WTC11 (cell line): Measurements from ENCODE around the gene RESP18. TPM values are rescaled to one million over a fixed set of nuclear protein-coding genes. Genes with fewer than 3 reads are reported as not detected.

Experiments used
- ATAC-seq: fragments of 200-7000 bp; cut with Tn5 transposase; 2 replicates; pipeline ENCODE4 v1.10.0; 2021; ENCODE audit warnings: mild to moderate bottlenecking, moderate library complexity
- CTCF ChIA-PET: fragments of 300-600 bp; sonication (Branson Sonifier 250); formaldehyde crosslinking; loops from one replicate; lab custom pipeline; 2021; ENCODE audit warnings: antibody characterized with exemption; lab: Charles Lee
- POLR2A ChIA-PET: fragments of 350-600 bp; sonication (Branson Sonifier 250); formaldehyde crosslinking; loops from one replicate; lab custom pipeline; 2021; ENCODE audit warnings: antibody characterized with exemption; lab: Charles Lee
- DNase-seq: peaks from one replicate; pipeline ENCODE4 v3.0.0; 2021; ENCODE audit warnings: low spot score
- H3K27ac Mint-ChIP-seq: 2 replicates; pipeline ENCODE4 v1.8.0; 2021; ENCODE audit warnings: mixed read lengths
- H3K27me3 Mint-ChIP-seq: 2 replicates; pipeline ENCODE4 v1.8.0; 2021; ENCODE audit warnings: low read depth, mild to moderate bottlenecking, moderate library complexity, mixed read lengths
- H3K36me3 Mint-ChIP-seq: 2 replicates; pipeline ENCODE4 v1.8.0; 2021; ENCODE audit warnings: mixed read lengths
- H3K4me1 Mint-ChIP-seq: 2 replicates; pipeline ENCODE4 v1.8.0; 2022; ENCODE audit warnings: mixed read lengths
- H3K4me3 Mint-ChIP-seq: 2 replicates; pipeline ENCODE4 v1.8.0; 2021; ENCODE audit warnings: mild to moderate bottlenecking, moderate library complexity, mixed read lengths
- H3K9me3 Mint-ChIP-seq: 2 replicates; pipeline ENCODE4 v1.8.0; 2021; ENCODE audit warnings: mixed read lengths
- CREB1 ChIP-seq: sonication (generic); formaldehyde crosslinking; IDR thresholded peaks from 2 replicates; pipeline ENCODE4 v1.8.0; 2023; ENCODE audit warnings: mild to moderate bottlenecking, missing genetic modification reagents
- FOXJ3 ChIP-seq: sonication (generic); formaldehyde crosslinking; IDR thresholded peaks from 2 replicates; pipeline ENCODE4 v1.9.0; 2021; ENCODE audit warnings: missing genetic modification reagents, mild to moderate bottlenecking, borderline replicate concordance
- FOXP1 ChIP-seq: sonication (generic); formaldehyde crosslinking; IDR thresholded peaks from 2 replicates; pipeline ENCODE4 v1.8.0; 2022; ENCODE audit warnings: missing genetic modification reagents, mild to moderate bottlenecking, moderate library complexity, borderline replicate concordance
- GABPB1 ChIP-seq: sonication (generic); formaldehyde crosslinking; IDR thresholded peaks from 2 replicates; pipeline ENCODE4 v1.8.1; 2023; ENCODE audit warnings: mild to moderate bottlenecking, missing genetic modification reagents
- MYBL2 ChIP-seq: sonication (generic); formaldehyde crosslinking; IDR thresholded peaks from 2 replicates; pipeline ENCODE4 v1.8.1; 2023; ENCODE audit warnings: mild to moderate bottlenecking, moderate library complexity, missing genetic modification reagents
- NFATC4 ChIP-seq: fragments of 250-450 bp; sonication (Bioruptor Pico); IDR thresholded peaks from 2 replicates; pipeline ENCODE4 v1.9.0; 2021; ENCODE audit warnings: mild to moderate bottlenecking
- NFYB ChIP-seq: sonication (generic); formaldehyde crosslinking; conservative IDR thresholded peaks from 2 replicates; pipeline ENCODE4 v1.8.0; 2022; ENCODE audit warnings: low read depth, missing genetic modification reagents
- RELA ChIP-seq: sonication (generic); formaldehyde crosslinking; IDR thresholded peaks from 2 replicates; pipeline ENCODE4 v1.8.1; 2022; ENCODE audit warnings: missing genetic modification reagents, mild to moderate bottlenecking, borderline replicate concordance
- ZNF232 ChIP-seq: sonication (generic); formaldehyde crosslinking; IDR thresholded peaks from 2 replicates; pipeline ENCODE4 v1.8.0; 2022; ENCODE audit warnings: mild to moderate bottlenecking, missing genetic modification reagents
- total RNA-seq: library from RNA; stranded (reverse); gene quantifications from 3 replicates; pipeline ENCODE4 v1.2.3, GENCODE V29; 2021
- TF ChIP-seq, protein P1 (sequence below): sonication (generic); formaldehyde crosslinking; IDR thresholded peaks from 2 replicates; pipeline ENCODE4 v1.8.1; 2023; ENCODE audit warnings: mild to moderate bottlenecking, missing genetic modification reagents
- TF ChIP-seq, protein P2 (sequence below): sonication (generic); formaldehyde crosslinking; conservative IDR thresholded peaks from 2 replicates; pipeline ENCODE4 v1.8.1; 2022; ENCODE audit warnings: mild to moderate bottlenecking, missing genetic modification reagents
- TF ChIP-seq, protein P3 (sequence below): sonication (generic); formaldehyde crosslinking; IDR thresholded peaks from 2 replicates; pipeline ENCODE4 v1.8.0; 2022; ENCODE audit warnings: mild to moderate bottlenecking, missing genetic modification reagents
- TF ChIP-seq, protein P4 (sequence below): sonication (generic); formaldehyde crosslinking; IDR thresholded peaks from 2 replicates; pipeline ENCODE4 v1.8.1; 2023; ENCODE audit warnings: mild to moderate bottlenecking, missing genetic modification reagents, borderline replicate concordance
- TF ChIP-seq, protein P5 (sequence below): sonication (generic); formaldehyde crosslinking; IDR thresholded peaks from 2 replicates; pipeline ENCODE4 v1.8.1; 2022; ENCODE audit warnings: low read depth, mild to moderate bottlenecking, moderate library complexity, missing genetic modification reagents, borderline replicate concordance
- TF ChIP-seq, protein P6 (sequence below): sonication (generic); formaldehyde crosslinking; IDR thresholded peaks from 2 replicates; pipeline ENCODE4 v1.8.0; 2023; ENCODE audit warnings: mild to moderate bottlenecking, missing genetic modification reagents
- TF ChIP-seq, protein P7 (sequence below): sonication (generic); formaldehyde crosslinking; IDR thresholded peaks from 2 replicates; pipeline ENCODE4 v1.8.0; 2022; ENCODE audit warnings: mild to moderate bottlenecking, missing genetic modification reagents
- TF ChIP-seq, protein P8 (sequence below): fragments of 200-600 bp; IDR thresholded peaks from 2 replicates; pipeline ENCODE4 v1.8.0; 2022; ENCODE audit warnings: antibody characterized with exemption

The RESP18 gene
- total RNA-seq, 1 experiment from 2014 or later, result not detected

DNA sequence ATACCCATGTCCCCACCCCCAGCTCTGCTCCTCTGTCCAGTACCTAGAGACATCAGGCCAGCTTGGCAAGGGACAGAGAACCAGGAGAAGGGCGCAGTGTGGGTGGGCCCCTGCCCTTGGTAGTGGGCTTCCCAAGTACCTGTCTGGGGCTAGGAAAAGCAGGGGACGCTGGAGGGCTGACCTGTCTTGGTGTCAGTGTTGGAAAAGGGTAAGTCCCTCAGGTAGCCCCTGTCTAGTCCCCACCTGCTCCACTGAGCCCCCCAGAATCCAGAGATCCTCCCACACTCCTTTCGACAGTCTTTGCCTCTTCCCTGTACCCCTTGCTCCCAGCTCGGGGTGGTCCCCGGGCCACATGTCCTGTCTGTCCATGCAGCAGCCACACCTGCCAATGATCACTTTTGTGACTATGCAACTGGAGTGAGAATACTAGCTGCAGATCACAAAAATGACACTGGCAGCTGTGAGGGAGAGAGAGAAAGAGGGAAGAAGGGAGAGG, 38.8 kb downstream of the RESP18 start:
- DNase-seq (no peak), ATAC-seq (no peak)
- Mint-ChIP-seq H3K36me3 (no peaks in the 10 kb centered on the region), H3K27ac (no peak overlapping the region), H3K27me3 (peaks cover 57% of the 10 kb centered on the region), H3K9me3 (peaks cover 5% of the 10 kb centered on the region; the same call in 1 of the 2 replicates), H3K4me3 (peak overlapping the region; percentile 88), H3K4me1 (peaks cover 16% of the 10 kb centered on the region)
- TF ChIP-seq MYBL2 (CRISPR knock-in tag), result no peak
- TF ChIP-seq GABPB1 (CRISPR knock-in tag), result no peak
- TF ChIP-seq, protein P1, sequence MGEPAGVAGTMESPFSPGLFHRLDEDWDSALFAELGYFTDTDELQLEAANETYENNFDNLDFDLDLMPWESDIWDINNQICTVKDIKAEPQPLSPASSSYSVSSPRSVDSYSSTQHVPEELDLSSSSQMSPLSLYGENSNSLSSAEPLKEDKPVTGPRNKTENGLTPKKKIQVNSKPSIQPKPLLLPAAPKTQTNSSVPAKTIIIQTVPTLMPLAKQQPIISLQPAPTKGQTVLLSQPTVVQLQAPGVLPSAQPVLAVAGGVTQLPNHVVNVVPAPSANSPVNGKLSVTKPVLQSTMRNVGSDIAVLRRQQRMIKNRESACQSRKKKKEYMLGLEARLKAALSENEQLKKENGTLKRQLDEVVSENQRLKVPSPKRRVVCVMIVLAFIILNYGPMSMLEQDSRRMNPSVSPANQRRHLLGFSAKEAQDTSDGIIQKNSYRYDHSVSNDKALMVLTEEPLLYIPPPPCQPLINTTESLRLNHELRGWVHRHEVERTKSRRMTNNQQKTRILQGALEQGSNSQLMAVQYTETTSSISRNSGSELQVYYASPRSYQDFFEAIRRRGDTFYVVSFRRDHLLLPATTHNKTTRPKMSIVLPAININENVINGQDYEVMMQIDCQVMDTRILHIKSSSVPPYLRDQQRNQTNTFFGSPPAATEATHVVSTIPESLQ (CRISPR knock-in tag), result no peak
- ChIA-PET CTCF (interaction anchor here (1.4 to 5.7 kb wide), 6 partner anchors 8 to 292 kb away, joined by 11 to 158 read pairs (median 25); partner anchors contain the start of genes DNAJB2 and DNPEP), POLR2A (no interaction called here)

DNA sequence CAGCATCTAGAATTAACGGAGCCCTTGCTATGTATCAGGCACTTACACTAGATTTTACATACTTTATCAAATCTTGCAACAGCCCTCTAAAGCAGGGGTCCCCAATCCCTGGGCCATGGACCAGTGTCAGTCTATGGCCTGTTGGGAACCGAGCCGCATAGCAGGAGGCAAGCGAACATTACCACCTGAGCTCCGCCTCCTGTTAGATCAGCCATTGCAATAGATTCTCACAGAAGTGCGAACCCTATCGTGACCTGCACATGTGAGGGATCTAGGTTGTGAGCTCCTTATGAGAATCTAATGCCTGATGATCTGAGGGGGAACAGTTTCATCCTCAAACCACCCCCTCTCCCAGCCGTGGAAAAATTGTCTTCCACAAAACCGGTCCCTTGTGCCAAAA, 39.9 kb downstream of the RESP18 start:
- CTCF ChIA-PET, result interaction anchor here (5.7 kb wide), 1 partner anchor 13 kb away, joined by 158 read pairs; the partner anchor contains the start of gene DNAJB2
- Mint-ChIP-seq H3K4me3 (no peak overlapping the region), H3K27me3 (peaks cover 49% of the 10 kb centered on the region), H3K27ac (no peak overlapping the region), H3K4me1 (peaks cover 15% of the 10 kb centered on the region), H3K9me3 (peaks cover 5% of the 10 kb centered on the region; the same call in 1 of the 2 replicates), H3K36me3 (no peaks in the 10 kb centered on the region)
- POLR2A ChIA-PET, result no interaction called here
- DNase-seq, result no peak
- no peak for ATAC-seq
- TF ChIP-seq, protein P2, sequence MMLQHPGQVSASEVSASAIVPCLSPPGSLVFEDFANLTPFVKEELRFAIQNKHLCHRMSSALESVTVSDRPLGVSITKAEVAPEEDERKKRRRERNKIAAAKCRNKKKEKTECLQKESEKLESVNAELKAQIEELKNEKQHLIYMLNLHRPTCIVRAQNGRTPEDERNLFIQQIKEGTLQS (CRISPR knock-in tag), result no peak

DNA sequence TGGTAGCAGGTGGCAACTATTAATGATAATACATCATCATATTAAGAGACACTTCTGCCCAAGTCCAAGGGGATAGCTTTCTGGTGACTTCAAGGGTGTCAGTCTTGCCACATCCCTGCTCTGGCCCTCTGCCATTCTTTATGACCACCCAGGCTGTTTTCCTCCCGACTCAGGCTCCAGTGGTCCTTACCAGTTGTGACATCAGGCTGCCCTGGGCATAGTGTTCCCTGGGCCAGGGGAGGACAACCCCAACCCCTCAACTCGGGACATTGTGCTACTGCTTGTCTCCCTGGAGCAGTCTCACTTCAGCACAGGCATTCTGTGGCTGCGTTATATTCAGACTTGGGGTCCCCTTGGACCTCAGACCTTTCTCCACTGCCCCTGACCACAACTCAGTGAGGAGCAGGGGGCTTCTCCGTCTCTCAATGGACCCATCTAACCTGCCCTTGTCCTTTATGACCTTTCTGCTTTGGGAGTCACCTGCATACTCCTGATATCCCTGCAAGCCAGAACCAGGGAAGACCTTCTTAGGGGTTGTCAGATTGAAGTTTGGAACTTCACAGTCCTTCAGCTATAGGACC, 40.5 kb downstream of the RESP18 start:
- no peak overlapping the region for H3K4me3 Mint-ChIP-seq
- CTCF ChIA-PET, result interaction anchor here (5.7 kb wide), 1 partner anchor 13 kb away, joined by 158 read pairs; the partner anchor contains the start of gene DNAJB2
- H3K27ac Mint-ChIP-seq, result no peak overlapping the region

More for the DNA sequence above, 40.5 kb downstream of the RESP18 start:
- Mint-ChIP-seq H3K27me3 (peaks cover 43% of the 10 kb centered on the region), H3K36me3 (no peaks in the 10 kb centered on the region)
- TF ChIP-seq ZNF232, result no peak
- no peak for TF ChIP-seq CREB1
- no peak for TF ChIP-seq NFYB (CRISPR knock-in tag)
- TF ChIP-seq RELA (CRISPR knock-in tag), result no peak
- TF ChIP-seq, protein P3, sequence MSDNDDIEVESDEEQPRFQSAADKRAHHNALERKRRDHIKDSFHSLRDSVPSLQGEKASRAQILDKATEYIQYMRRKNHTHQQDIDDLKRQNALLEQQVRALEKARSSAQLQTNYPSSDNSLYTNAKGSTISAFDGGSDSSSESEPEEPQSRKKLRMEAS (CRISPR knock-in tag), result no peak
- TF ChIP-seq FOXP1 (CRISPR knock-in tag), result no peak
- TF ChIP-seq, protein P4, sequence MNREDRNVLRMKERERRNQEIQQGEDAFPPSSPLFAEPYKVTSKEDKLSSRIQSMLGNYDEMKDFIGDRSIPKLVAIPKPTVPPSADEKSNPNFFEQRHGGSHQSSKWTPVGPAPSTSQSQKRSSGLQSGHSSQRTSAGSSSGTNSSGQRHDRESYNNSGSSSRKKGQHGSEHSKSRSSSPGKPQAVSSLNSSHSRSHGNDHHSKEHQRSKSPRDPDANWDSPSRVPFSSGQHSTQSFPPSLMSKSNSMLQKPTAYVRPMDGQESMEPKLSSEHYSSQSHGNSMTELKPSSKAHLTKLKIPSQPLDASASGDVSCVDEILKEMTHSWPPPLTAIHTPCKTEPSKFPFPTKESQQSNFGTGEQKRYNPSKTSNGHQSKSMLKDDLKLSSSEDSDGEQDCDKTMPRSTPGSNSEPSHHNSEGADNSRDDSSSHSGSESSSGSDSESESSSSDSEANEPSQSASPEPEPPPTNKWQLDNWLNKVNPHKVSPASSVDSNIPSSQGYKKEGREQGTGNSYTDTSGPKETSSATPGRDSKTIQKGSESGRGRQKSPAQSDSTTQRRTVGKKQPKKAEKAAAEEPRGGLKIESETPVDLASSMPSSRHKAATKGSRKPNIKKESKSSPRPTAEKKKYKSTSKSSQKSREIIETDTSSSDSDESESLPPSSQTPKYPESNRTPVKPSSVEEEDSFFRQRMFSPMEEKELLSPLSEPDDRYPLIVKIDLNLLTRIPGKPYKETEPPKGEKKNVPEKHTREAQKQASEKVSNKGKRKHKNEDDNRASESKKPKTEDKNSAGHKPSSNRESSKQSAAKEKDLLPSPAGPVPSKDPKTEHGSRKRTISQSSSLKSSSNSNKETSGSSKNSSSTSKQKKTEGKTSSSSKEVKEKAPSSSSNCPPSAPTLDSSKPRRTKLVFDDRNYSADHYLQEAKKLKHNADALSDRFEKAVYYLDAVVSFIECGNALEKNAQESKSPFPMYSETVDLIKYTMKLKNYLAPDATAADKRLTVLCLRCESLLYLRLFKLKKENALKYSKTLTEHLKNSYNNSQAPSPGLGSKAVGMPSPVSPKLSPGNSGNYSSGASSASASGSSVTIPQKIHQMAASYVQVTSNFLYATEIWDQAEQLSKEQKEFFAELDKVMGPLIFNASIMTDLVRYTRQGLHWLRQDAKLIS (CRISPR knock-in tag), result no peak
- TF ChIP-seq, protein P5, sequence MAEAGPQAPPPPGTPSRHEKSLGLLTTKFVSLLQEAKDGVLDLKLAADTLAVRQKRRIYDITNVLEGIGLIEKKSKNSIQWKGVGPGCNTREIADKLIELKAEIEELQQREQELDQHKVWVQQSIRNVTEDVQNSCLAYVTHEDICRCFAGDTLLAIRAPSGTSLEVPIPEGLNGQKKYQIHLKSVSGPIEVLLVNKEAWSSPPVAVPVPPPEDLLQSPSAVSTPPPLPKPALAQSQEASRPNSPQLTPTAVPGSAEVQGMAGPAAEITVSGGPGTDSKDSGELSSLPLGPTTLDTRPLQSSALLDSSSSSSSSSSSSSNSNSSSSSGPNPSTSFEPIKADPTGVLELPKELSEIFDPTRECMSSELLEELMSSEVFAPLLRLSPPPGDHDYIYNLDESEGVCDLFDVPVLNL (CRISPR knock-in tag), result no peak
- TF ChIP-seq, protein P6, sequence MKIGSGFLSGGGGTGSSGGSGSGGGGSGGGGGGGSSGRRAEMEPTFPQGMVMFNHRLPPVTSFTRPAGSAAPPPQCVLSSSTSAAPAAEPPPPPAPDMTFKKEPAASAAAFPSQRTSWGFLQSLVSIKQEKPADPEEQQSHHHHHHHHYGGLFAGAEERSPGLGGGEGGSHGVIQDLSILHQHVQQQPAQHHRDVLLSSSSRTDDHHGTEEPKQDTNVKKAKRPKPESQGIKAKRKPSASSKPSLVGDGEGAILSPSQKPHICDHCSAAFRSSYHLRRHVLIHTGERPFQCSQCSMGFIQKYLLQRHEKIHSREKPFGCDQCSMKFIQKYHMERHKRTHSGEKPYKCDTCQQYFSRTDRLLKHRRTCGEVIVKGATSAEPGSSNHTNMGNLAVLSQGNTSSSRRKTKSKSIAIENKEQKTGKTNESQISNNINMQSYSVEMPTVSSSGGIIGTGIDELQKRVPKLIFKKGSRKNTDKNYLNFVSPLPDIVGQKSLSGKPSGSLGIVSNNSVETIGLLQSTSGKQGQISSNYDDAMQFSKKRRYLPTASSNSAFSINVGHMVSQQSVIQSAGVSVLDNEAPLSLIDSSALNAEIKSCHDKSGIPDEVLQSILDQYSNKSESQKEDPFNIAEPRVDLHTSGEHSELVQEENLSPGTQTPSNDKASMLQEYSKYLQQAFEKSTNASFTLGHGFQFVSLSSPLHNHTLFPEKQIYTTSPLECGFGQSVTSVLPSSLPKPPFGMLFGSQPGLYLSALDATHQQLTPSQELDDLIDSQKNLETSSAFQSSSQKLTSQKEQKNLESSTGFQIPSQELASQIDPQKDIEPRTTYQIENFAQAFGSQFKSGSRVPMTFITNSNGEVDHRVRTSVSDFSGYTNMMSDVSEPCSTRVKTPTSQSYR, result no peak
- TF ChIP-seq, protein P7, sequence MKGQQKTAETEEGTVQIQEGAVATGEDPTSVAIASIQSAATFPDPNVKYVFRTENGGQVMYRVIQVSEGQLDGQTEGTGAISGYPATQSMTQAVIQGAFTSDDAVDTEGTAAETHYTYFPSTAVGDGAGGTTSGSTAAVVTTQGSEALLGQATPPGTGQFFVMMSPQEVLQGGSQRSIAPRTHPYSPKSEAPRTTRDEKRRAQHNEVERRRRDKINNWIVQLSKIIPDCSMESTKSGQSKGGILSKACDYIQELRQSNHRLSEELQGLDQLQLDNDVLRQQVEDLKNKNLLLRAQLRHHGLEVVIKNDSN (CRISPR knock-in tag), result no peak
- TF ChIP-seq NFATC4, result no peak
- TF ChIP-seq, protein P8, sequence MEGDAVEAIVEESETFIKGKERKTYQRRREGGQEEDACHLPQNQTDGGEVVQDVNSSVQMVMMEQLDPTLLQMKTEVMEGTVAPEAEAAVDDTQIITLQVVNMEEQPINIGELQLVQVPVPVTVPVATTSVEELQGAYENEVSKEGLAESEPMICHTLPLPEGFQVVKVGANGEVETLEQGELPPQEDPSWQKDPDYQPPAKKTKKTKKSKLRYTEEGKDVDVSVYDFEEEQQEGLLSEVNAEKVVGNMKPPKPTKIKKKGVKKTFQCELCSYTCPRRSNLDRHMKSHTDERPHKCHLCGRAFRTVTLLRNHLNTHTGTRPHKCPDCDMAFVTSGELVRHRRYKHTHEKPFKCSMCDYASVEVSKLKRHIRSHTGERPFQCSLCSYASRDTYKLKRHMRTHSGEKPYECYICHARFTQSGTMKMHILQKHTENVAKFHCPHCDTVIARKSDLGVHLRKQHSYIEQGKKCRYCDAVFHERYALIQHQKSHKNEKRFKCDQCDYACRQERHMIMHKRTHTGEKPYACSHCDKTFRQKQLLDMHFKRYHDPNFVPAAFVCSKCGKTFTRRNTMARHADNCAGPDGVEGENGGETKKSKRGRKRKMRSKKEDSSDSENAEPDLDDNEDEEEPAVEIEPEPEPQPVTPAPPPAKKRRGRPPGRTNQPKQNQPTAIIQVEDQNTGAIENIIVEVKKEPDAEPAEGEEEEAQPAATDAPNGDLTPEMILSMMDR, result no peak
- no peak for TF ChIP-seq FOXJ3 (CRISPR knock-in tag)
- TF ChIP-seq, all 79 proteins: peak for 0
- DNase-seq (no peak), ATAC-seq (no peak)
- H3K9me3 Mint-ChIP-seq, result peaks cover 5% of the 10 kb centered on the region; the same call in 1 of the 2 replicates
- peaks cover 15% of the 10 kb centered on the region for H3K4me1 Mint-ChIP-seq
- POLR2A ChIA-PET, result no interaction called here
